Measurements from ENCODE around the gene C8B. TPM values are rescaled to one million over a fixed set of nuclear protein-coding genes. Genes with fewer than 3 reads are reported as not detected.

The C8B gene
- total and polyA plus RNA-seq, 2 of the 13 experiments (the other 11 are each of a cell fraction or from before 2014, with no cell fraction given) = 8.4 to 11.3 TPM

DNA sequence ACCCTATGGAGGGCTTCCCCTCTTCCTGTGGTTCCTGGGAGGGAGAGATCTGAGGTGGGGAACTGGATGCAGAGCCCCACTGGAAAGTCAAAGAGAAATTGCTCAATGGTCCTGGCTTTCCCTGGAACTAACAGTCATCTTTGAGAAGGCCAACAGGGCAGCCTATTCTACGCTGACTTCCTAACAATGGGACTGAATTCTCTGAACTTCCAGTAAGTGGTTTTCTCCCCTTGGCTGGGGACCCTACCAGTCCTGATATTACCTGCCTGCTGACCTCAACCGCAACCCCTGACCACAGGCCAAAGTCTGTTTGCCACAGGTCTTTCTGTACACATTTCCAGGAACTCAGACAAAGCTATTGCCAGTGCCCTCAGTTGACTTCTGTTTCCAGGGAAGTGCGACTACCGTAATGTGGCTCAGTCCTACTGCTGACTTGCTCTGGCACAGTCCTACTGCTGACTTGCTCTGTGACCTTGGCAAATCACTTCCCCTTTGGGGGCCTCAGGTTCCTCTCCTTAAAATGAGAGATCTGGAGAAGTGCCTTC is 55.3 kb downstream of the C8B start (continued):
- no peak for TF ChIP-seq JDP2 (CRISPR knock-in tag; IDR thresholded peaks at IDR 0.05; ENCODE audit: borderline replicate concordance)
- no peak for TF ChIP-seq KLF15 (CRISPR knock-in tag; IDR thresholded peaks at IDR 0.05; ENCODE audit: borderline replicate concordance)
- TF ChIP-seq, protein P1, sequence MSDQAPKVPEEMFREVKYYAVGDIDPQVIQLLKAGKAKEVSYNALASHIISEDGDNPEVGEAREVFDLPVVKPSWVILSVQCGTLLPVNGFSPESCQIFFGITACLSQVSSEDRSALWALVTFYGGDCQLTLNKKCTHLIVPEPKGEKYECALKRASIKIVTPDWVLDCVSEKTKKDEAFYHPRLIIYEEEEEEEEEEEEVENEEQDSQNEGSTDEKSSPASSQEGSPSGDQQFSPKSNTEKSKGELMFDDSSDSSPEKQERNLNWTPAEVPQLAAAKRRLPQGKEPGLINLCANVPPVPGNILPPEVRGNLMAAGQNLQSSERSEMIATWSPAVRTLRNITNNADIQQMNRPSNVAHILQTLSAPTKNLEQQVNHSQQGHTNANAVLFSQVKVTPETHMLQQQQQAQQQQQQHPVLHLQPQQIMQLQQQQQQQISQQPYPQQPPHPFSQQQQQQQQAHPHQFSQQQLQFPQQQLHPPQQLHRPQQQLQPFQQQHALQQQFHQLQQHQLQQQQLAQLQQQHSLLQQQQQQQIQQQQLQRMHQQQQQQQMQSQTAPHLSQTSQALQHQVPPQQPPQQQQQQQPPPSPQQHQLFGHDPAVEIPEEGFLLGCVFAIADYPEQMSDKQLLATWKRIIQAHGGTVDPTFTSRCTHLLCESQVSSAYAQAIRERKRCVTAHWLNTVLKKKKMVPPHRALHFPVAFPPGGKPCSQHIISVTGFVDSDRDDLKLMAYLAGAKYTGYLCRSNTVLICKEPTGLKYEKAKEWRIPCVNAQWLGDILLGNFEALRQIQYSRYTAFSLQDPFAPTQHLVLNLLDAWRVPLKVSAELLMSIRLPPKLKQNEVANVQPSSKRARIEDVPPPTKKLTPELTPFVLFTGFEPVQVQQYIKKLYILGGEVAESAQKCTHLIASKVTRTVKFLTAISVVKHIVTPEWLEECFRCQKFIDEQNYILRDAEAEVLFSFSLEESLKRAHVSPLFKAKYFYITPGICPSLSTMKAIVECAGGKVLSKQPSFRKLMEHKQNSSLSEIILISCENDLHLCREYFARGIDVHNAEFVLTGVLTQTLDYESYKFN (CRISPR knock-in tag; conservative IDR thresholded peaks at IDR 0.05) = peak; percentile 97
- TF ChIP-seq, protein P2, sequence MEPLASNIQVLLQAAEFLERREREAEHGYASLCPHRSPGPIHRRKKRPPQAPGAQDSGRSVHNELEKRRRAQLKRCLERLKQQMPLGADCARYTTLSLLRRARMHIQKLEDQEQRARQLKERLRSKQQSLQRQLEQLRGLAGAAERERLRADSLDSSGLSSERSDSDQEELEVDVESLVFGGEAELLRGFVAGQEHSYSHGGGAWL (CRISPR knock-in tag; IDR thresholded peaks at IDR 0.05) = peak; percentile 57; the same call in 1 of the 2 replicates
- TF ChIP-seq, protein P3, sequence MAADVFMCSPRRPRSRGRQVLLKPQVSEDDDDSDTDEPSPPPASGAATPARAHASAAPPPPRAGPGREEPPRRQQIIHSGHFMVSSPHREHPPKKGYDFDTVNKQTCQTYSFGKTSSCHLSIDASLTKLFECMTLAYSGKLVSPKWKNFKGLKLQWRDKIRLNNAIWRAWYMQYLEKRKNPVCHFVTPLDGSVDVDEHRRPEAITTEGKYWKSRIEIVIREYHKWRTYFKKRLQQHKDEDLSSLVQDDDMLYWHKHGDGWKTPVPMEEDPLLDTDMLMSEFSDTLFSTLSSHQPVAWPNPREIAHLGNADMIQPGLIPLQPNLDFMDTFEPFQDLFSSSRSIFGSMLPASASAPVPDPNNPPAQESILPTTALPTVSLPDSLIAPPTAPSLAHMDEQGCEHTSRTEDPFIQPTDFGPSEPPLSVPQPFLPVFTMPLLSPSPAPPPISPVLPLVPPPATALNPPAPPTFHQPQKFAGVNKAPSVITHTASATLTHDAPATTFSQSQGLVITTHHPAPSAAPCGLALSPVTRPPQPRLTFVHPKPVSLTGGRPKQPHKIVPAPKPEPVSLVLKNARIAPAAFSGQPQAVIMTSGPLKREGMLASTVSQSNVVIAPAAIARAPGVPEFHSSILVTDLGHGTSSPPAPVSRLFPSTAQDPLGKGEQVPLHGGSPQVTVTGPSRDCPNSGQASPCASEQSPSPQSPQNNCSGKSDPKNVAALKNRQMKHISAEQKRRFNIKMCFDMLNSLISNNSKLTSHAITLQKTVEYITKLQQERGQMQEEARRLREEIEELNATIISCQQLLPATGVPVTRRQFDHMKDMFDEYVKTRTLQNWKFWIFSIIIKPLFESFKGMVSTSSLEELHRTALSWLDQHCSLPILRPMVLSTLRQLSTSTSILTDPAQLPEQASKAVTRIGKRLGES (CRISPR knock-in tag; IDR thresholded peaks at IDR 0.05; ENCODE audit: borderline replicate concordance) = peak; percentile 43; the same call in 1 of the 2 replicates
- no peak for TF ChIP-seq ZNF337 (CRISPR knock-in tag; IDR thresholded peaks at IDR 0.05; ENCODE audit: borderline replicate concordance, low read depth)
- peak; percentile 93 for TF ChIP-seq ZNF788 (CRISPR knock-in tag; IDR thresholded peaks at IDR 0.05; ENCODE audit: borderline replicate concordance)
- TF ChIP-seq ZNF10 (CRISPR knock-in tag; IDR thresholded peaks at IDR 0.05; ENCODE audit: borderline replicate concordance, low read depth) = no peak
- TF ChIP-seq, protein P4, sequence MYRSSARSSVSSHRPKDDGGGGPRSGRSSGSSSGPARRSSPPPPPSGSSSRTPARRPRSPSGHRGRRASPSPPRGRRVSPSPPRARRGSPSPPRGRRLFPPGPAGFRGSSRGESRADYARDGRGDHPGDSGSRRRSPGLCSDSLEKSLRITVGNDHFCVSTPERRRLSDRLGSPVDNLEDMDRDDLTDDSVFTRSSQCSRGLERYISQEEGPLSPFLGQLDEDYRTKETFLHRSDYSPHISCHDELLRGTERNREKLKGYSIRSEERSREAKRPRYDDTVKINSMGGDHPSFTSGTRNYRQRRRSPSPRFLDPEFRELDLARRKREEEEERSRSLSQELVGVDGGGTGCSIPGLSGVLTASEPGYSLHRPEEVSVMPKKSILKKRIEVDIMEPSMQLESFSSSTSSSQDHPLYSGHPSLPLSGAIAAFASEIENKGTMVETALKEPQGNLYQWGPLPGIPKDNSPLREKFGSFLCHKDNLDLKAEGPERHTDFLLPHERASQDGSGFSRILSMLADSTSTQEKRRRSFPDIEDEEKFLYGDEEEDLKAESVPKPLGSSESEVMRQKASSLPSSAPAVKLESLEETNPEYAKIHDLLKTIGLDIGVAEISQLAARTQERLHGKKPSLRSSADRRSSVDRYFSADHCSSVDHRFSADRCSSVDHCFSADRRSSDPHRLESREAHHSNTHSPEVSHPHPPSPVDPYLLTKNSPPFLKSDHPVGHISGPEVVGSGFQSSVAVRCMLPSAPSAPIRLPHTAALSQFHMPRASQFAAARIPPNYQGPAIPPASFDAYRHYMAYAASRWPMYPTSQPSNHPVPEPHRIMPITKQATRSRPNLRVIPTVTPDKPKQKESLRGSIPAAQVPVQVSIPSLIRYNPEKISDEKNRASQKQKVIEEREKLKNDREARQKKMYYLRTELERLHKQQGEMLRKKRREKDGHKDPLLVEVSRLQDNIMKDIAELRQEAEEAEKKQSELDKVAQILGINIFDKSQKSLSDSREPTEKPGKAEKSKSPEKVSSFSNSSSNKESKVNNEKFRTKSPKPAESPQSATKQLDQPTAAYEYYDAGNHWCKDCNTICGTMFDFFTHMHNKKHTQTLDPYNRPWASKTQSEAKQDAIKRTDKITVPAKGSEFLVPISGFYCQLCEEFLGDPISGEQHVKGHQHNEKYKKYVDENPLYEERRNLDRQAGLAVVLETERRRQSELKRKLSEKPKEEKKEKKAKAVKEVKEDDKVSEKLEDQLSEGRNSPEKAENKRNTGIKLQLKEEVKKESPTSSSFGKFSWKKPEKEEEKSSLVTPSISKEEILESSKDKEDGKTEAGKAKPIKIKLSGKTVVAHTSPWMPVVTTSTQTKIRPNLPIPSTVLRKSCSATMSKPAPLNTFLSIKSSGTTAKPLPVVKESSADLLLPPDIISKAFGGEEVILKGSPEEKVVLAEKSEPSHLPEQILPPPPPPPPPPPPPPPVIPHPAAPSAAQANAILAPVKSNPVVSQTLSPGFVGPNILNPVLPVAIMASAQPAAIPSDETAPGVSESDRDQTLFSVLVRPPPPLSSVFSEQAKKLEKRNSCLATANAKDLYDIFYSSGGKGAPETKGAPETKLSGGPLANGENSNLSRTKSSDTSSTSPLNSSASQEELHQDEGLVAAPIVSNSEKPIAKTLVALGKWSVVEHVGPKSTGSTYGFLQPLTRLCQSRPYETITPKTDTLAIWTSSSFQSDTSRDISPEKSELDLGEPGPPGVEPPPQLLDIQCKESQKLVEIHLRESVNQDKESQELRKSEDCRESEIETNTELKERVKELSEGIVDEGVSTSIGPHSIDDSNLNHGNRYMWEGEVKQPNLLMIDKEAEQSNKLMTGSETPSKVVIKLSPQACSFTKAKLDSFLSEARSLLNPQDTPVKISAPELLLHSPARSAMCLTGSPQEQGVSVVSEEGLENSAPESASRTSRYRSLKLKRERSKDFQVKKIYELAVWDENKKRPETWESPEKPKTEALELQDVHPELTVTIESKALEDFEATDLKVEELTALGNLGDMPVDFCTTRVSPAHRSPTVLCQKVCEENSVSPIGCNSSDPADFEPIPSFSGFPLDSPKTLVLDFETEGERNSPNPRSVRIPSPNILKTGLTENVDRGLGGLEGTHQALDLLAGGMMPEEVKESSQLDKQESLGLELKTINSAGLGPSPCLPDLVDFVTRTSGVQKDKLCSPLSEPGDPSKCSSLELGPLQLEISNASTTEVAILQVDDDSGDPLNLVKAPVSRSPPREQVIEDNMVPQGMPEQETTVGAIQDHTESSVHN (CRISPR knock-in tag; IDR thresholded peaks at IDR 0.05) = 0 out of 2 replicates have a peak, but pooled peaks have one; percentile 89
- TF ChIP-seq, protein P5, sequence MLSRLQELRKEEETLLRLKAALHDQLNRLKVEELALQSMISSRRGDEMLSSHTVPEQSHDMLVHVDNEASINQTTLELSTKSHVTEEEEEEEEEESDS (CRISPR knock-in tag; IDR thresholded peaks at IDR 0.05; ENCODE audit: borderline replicate concordance) = 0 out of 2 replicates have a peak, but pooled peaks have one; percentile 34
- peak; percentile 79 for TF ChIP-seq THAP11 (CRISPR knock-in tag; IDR thresholded peaks at IDR 0.05)
- no peak for TF ChIP-seq DR1 (CRISPR knock-in tag; IDR thresholded peaks at IDR 0.05)

Data from HepG2 (cell line).